WTC11 (cell line): ENCODE measurements around the gene M1AP. TPM values are rescaled to one million over a fixed set of nuclear protein-coding genes. Genes with fewer than 3 reads are reported as not detected.

Experiments used
- ATAC-seq: fragments of 200-7000 bp; cut with Tn5 transposase; 2 replicates; pipeline ENCODE4 v1.10.0; 2021; ENCODE audit warnings: mild to moderate bottlenecking, moderate library complexity
- CTCF ChIA-PET: fragments of 300-600 bp; sonication (Branson Sonifier 250); formaldehyde crosslinking; loops from one replicate; lab custom pipeline; 2021; ENCODE audit warnings: antibody characterized with exemption; lab: Charles Lee
- POLR2A ChIA-PET: fragments of 350-600 bp; sonication (Branson Sonifier 250); formaldehyde crosslinking; loops from one replicate; lab custom pipeline; 2021; ENCODE audit warnings: antibody characterized with exemption; lab: Charles Lee
- DNase-seq: peaks from one replicate; pipeline ENCODE4 v3.0.0; 2021; ENCODE audit warnings: low spot score
- H3K27ac Mint-ChIP-seq: 2 replicates; pipeline ENCODE4 v1.8.0; 2021; ENCODE audit warnings: mixed read lengths
- H3K27me3 Mint-ChIP-seq: 2 replicates; pipeline ENCODE4 v1.8.0; 2021; ENCODE audit warnings: low read depth, mild to moderate bottlenecking, moderate library complexity, mixed read lengths
- H3K36me3 Mint-ChIP-seq: 2 replicates; pipeline ENCODE4 v1.8.0; 2021; ENCODE audit warnings: mixed read lengths
- H3K4me1 Mint-ChIP-seq: 2 replicates; pipeline ENCODE4 v1.8.0; 2022; ENCODE audit warnings: mixed read lengths
- H3K4me3 Mint-ChIP-seq: 2 replicates; pipeline ENCODE4 v1.8.0; 2021; ENCODE audit warnings: mild to moderate bottlenecking, moderate library complexity, mixed read lengths
- H3K9me3 Mint-ChIP-seq: 2 replicates; pipeline ENCODE4 v1.8.0; 2021; ENCODE audit warnings: mixed read lengths
- CREB1 ChIP-seq: sonication (generic); formaldehyde crosslinking; IDR thresholded peaks from 2 replicates; pipeline ENCODE4 v1.8.0; 2023; ENCODE audit warnings: mild to moderate bottlenecking, missing genetic modification reagents
- FOXJ3 ChIP-seq: sonication (generic); formaldehyde crosslinking; IDR thresholded peaks from 2 replicates; pipeline ENCODE4 v1.9.0; 2021; ENCODE audit warnings: missing genetic modification reagents, mild to moderate bottlenecking, borderline replicate concordance
- FOXP1 ChIP-seq: sonication (generic); formaldehyde crosslinking; IDR thresholded peaks from 2 replicates; pipeline ENCODE4 v1.8.0; 2022; ENCODE audit warnings: missing genetic modification reagents, mild to moderate bottlenecking, moderate library complexity, borderline replicate concordance
- GTF2I ChIP-seq: fragments of 250-450 bp; sonication (Bioruptor Pico); conservative IDR thresholded peaks from 2 replicates; pipeline ENCODE4 v1.4.0; 2021; ENCODE audit warnings: mild to moderate bottlenecking
- MYBL2 ChIP-seq: sonication (generic); formaldehyde crosslinking; IDR thresholded peaks from 2 replicates; pipeline ENCODE4 v1.8.1; 2023; ENCODE audit warnings: mild to moderate bottlenecking, moderate library complexity, missing genetic modification reagents
- NFE2L1 ChIP-seq: sonication (generic); formaldehyde crosslinking; IDR thresholded peaks from 2 replicates; pipeline ENCODE4 v1.8.1; 2023; ENCODE audit warnings: missing genetic modification reagents
- NFYB ChIP-seq: sonication (generic); formaldehyde crosslinking; conservative IDR thresholded peaks from 2 replicates; pipeline ENCODE4 v1.8.0; 2022; ENCODE audit warnings: low read depth, missing genetic modification reagents
- PRRX2 ChIP-seq: fragments of 250-450 bp; sonication (Bioruptor Pico); IDR thresholded peaks from 2 replicates; pipeline ENCODE4 v1.8.0; 2021; ENCODE audit warnings: mild to moderate bottlenecking
- RORB ChIP-seq: fragments of 250-450 bp; sonication (Bioruptor Pico); IDR thresholded peaks from 2 replicates; pipeline ENCODE4 v1.9.0; 2021; ENCODE audit warnings: mild to moderate bottlenecking
- SOX15 ChIP-seq: fragments of 250-450 bp; sonication (Bioruptor Pico); IDR thresholded peaks from 2 replicates; pipeline ENCODE4 v1.9.0; 2021; ENCODE audit warnings: mild to moderate bottlenecking
- SP1 ChIP-seq: sonication (generic); formaldehyde crosslinking; conservative IDR thresholded peaks from 2 replicates; pipeline ENCODE4 v1.8.1; 2022; ENCODE audit warnings: missing genetic modification reagents
- TEAD1 ChIP-seq: sonication (generic); formaldehyde crosslinking; IDR thresholded peaks from 2 replicates; pipeline ENCODE4 v1.8.0; 2022; ENCODE audit warnings: mild to moderate bottlenecking, missing genetic modification reagents
- ZBTB21 ChIP-seq: sonication (generic); formaldehyde crosslinking; IDR thresholded peaks from 2 replicates; pipeline ENCODE4 v1.8.1; 2023; ENCODE audit warnings: mild to moderate bottlenecking, missing genetic modification reagents, borderline replicate concordance
- ZNF219 ChIP-seq: sonication (generic); formaldehyde crosslinking; IDR thresholded peaks from 2 replicates; pipeline ENCODE4 v1.8.0; 2023; ENCODE audit warnings: missing genetic modification reagents, mild to moderate bottlenecking, borderline replicate concordance
- ZNF317 ChIP-seq: sonication (generic); formaldehyde crosslinking; IDR thresholded peaks from 2 replicates; pipeline ENCODE4 v1.8.1; 2023; ENCODE audit warnings: low read depth, mild to moderate bottlenecking, moderate library complexity, missing genetic modification reagents, borderline replicate concordance
- ZNF416 ChIP-seq: fragments of 250-450 bp; sonication (Bioruptor Pico); IDR thresholded peaks from 2 replicates; pipeline ENCODE4 v1.9.0; 2021; ENCODE audit warnings: mild to moderate bottlenecking, inconsistent platforms
- total RNA-seq: library from RNA; stranded (reverse); gene quantifications from 3 replicates; pipeline ENCODE4 v1.2.3, GENCODE V29; 2021
- TF ChIP-seq, protein P1 (sequence below): sonication (generic); formaldehyde crosslinking; IDR thresholded peaks from 2 replicates; pipeline ENCODE4 v1.8.0; 2023; ENCODE audit warnings: mild to moderate bottlenecking, missing genetic modification reagents
- TF ChIP-seq, protein P2 (sequence below): sonication (generic); formaldehyde crosslinking; IDR thresholded peaks from 2 replicates; pipeline ENCODE4 v1.8.1; 2022; ENCODE audit warnings: low read depth, missing genetic modification reagents, borderline replicate concordance
- TF ChIP-seq, protein P3 (sequence below): sonication (generic); formaldehyde crosslinking; IDR thresholded peaks from 2 replicates; pipeline ENCODE4 v1.8.1; 2023; ENCODE audit warnings: mild to moderate bottlenecking, missing genetic modification reagents
- TF ChIP-seq, protein P4 (sequence below): sonication (generic); formaldehyde crosslinking; IDR thresholded peaks from 2 replicates; pipeline ENCODE4 v1.8.1; 2023; ENCODE audit warnings: mild to moderate bottlenecking, missing genetic modification reagents, moderate library complexity
- TF ChIP-seq, protein P5 (sequence below): fragments of 250-450 bp; sonication (Bioruptor Pico); conservative IDR thresholded peaks from 2 replicates; pipeline ENCODE4 v1.9.0; 2021; ENCODE audit warnings: mild to moderate bottlenecking
- TF ChIP-seq, protein P6 (sequence below): fragments of 250-450 bp; sonication (Bioruptor Pico); IDR thresholded peaks from 2 replicates; pipeline ENCODE4 v1.9.0; 2021; ENCODE audit warnings: moderate library complexity, mild to moderate bottlenecking, inconsistent platforms, borderline replicate concordance
- TF ChIP-seq, protein P7 (sequence below): sonication (generic); formaldehyde crosslinking; IDR thresholded peaks from 2 replicates; pipeline ENCODE4 v1.8.1; 2022; ENCODE audit warnings: low read depth, mild to moderate bottlenecking, moderate library complexity, missing genetic modification reagents, borderline replicate concordance
- TF ChIP-seq, protein P8 (sequence below): sonication (generic); formaldehyde crosslinking; IDR thresholded peaks from 2 replicates; pipeline ENCODE4 v1.8.1; 2022; ENCODE audit warnings: mild to moderate bottlenecking, missing genetic modification reagents, moderate library complexity, borderline replicate concordance
- TF ChIP-seq, protein P9 (sequence below): sonication (generic); formaldehyde crosslinking; IDR thresholded peaks from 2 replicates; pipeline ENCODE4 v1.8.0; 2023; ENCODE audit warnings: missing genetic modification reagents

The M1AP gene
- total RNA-seq, 1 experiment from 2014 or later, result 5.9 TPM

DNA sequence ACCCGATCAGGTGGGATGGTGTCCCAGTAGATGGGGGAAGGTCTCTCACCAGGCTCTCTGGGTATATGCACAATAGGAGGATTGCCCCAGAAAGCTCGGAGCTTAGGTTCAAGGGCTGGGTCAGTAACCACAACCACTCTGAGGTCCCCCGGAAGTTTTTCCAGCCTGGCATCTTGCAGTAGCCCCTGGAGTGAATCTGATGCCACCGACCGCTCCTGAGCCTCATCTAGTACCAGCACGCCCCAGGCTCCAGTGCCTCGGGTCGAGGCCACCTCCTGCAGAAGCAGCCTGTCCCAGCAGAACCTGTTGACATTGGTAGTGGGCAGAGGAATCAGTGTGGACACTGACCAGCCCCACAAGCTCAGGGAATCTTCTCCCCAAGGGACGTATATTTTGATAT is 124.1 kb downstream of the M1AP start (continued):
- TF ChIP-seq, protein P1, sequence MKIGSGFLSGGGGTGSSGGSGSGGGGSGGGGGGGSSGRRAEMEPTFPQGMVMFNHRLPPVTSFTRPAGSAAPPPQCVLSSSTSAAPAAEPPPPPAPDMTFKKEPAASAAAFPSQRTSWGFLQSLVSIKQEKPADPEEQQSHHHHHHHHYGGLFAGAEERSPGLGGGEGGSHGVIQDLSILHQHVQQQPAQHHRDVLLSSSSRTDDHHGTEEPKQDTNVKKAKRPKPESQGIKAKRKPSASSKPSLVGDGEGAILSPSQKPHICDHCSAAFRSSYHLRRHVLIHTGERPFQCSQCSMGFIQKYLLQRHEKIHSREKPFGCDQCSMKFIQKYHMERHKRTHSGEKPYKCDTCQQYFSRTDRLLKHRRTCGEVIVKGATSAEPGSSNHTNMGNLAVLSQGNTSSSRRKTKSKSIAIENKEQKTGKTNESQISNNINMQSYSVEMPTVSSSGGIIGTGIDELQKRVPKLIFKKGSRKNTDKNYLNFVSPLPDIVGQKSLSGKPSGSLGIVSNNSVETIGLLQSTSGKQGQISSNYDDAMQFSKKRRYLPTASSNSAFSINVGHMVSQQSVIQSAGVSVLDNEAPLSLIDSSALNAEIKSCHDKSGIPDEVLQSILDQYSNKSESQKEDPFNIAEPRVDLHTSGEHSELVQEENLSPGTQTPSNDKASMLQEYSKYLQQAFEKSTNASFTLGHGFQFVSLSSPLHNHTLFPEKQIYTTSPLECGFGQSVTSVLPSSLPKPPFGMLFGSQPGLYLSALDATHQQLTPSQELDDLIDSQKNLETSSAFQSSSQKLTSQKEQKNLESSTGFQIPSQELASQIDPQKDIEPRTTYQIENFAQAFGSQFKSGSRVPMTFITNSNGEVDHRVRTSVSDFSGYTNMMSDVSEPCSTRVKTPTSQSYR (CRISPR knock-in tag), result no peak
- TF ChIP-seq, protein P2, sequence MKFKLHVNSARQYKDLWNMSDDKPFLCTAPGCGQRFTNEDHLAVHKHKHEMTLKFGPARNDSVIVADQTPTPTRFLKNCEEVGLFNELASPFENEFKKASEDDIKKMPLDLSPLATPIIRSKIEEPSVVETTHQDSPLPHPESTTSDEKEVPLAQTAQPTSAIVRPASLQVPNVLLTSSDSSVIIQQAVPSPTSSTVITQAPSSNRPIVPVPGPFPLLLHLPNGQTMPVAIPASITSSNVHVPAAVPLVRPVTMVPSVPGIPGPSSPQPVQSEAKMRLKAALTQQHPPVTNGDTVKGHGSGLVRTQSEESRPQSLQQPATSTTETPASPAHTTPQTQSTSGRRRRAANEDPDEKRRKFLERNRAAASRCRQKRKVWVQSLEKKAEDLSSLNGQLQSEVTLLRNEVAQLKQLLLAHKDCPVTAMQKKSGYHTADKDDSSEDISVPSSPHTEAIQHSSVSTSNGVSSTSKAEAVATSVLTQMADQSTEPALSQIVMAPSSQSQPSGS, result no peak
- no peak for TF ChIP-seq RORB (CRISPR knock-in tag)
- TF ChIP-seq PRRX2, result no peak
- TF ChIP-seq, protein P3, sequence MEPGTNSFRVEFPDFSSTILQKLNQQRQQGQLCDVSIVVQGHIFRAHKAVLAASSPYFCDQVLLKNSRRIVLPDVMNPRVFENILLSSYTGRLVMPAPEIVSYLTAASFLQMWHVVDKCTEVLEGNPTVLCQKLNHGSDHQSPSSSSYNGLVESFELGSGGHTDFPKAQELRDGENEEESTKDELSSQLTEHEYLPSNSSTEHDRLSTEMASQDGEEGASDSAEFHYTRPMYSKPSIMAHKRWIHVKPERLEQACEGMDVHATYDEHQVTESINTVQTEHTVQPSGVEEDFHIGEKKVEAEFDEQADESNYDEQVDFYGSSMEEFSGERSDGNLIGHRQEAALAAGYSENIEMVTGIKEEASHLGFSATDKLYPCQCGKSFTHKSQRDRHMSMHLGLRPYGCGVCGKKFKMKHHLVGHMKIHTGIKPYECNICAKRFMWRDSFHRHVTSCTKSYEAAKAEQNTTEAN (CRISPR knock-in tag), result no peak
- no peak for TF ChIP-seq TEAD1 (CRISPR knock-in tag)
- TF ChIP-seq, protein P4, sequence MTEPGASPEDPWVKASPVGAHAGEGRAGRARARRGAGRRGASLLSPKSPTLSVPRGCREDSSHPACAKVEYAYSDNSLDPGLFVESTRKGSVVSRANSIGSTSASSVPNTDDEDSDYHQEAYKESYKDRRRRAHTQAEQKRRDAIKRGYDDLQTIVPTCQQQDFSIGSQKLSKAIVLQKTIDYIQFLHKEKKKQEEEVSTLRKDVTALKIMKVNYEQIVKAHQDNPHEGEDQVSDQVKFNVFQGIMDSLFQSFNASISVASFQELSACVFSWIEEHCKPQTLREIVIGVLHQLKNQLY (CRISPR knock-in tag), result no peak
- TF ChIP-seq ZNF317 (CRISPR knock-in tag), result no peak
- no peak for TF ChIP-seq FOXJ3 (CRISPR knock-in tag)
- TF ChIP-seq, all 79 proteins: peak for 0

DNA sequence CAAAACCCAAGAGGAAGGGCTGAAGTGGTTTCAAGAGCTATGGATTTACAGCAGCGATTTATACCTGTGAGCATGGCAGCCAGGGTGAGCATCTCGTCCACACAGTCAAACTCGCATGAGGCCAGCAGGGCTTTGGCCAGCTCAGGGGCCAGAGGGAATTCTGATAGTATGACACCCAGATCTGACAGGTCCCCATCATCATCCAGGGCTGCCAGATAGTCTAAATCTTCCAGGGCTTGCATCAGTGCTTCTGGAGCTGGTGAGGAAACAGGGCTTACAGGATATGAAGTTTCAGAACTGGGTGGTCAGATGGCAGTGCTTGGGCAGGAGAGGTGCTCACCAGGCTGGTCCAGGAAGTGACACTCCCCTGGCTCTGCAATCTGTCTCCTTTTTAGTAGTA is 125.6 kb downstream of the M1AP start:
- H3K9me3 Mint-ChIP-seq, result 0 out of 2 replicates have a peak, but pooled peaks cover 3% of the 10 kb centered on the region
- POLR2A ChIA-PET, result no interaction called here
- TF ChIP-seq ZNF219 (no peak), SP1 (CRISPR knock-in tag) (no peak), CREB1 (CRISPR knock-in tag) (no peak), SOX15 (no peak), ZNF416 (CRISPR knock-in tag) (no peak), GTF2I (CRISPR knock-in tag) (no peak), ZBTB21 (CRISPR knock-in tag) (no peak), FOXP1 (no peak), MYBL2 (CRISPR knock-in tag) (no peak), ZNF317 (CRISPR knock-in tag) (no peak), NFE2L1 (CRISPR knock-in tag) (no peak), FOXJ3 (CRISPR knock-in tag) (no peak), NFYB (no peak)
- TF ChIP-seq, protein P5, sequence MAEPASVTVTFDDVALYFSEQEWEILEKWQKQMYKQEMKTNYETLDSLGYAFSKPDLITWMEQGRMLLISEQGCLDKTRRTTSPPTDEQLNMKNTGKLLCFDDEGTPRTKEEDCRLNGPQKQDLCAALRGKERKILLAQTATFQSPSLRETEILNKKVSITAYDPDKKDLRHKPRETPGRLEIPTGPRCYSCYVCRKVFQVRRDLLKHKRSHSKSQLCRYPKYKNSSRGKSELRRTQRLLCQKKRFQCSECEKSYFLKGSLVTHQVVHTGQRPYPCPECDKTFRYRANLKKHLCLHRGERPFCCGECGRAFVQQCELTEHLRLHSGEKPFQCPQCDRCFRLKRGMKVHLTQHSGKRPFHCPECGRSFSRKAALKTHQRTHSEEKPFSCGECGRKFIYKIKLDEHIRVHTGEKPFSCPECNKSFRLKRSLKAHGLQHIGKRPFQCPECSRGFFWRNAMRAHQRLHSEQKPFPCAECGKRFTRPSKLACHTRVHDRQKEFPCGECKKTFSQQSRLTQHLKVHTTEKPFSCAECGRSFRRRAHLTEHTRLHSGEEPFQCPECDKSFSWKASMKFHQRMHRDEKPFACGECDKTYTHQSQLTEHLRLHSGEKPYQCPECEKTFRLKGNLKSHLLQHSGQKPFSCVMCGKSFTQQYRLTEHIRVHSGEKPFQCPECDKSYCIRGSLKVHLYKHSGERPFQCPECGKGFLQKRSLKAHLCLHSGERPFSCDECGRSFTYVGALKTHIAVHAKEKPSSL (CRISPR knock-in tag), result no peak
- TF ChIP-seq, protein P6, sequence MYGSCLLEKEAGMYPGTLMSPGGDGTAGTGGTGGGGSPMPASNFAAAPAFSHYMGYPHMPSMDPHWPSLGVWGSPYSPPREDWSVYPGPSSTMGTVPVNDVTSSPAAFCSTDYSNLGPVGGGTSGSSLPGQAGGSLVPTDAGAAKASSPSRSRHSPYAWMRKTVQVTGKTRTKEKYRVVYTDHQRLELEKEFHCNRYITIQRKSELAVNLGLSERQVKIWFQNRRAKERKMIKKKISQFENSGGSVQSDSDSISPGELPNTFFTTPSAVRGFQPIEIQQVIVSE (CRISPR knock-in tag), result no peak
- TF ChIP-seq, protein P7, sequence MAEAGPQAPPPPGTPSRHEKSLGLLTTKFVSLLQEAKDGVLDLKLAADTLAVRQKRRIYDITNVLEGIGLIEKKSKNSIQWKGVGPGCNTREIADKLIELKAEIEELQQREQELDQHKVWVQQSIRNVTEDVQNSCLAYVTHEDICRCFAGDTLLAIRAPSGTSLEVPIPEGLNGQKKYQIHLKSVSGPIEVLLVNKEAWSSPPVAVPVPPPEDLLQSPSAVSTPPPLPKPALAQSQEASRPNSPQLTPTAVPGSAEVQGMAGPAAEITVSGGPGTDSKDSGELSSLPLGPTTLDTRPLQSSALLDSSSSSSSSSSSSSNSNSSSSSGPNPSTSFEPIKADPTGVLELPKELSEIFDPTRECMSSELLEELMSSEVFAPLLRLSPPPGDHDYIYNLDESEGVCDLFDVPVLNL (CRISPR knock-in tag), result no peak
- TF ChIP-seq, protein P8, sequence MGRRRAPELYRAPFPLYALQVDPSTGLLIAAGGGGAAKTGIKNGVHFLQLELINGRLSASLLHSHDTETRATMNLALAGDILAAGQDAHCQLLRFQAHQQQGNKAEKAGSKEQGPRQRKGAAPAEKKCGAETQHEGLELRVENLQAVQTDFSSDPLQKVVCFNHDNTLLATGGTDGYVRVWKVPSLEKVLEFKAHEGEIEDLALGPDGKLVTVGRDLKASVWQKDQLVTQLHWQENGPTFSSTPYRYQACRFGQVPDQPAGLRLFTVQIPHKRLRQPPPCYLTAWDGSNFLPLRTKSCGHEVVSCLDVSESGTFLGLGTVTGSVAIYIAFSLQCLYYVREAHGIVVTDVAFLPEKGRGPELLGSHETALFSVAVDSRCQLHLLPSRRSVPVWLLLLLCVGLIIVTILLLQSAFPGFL (CRISPR knock-in tag), result no peak
- TF ChIP-seq, protein P9, sequence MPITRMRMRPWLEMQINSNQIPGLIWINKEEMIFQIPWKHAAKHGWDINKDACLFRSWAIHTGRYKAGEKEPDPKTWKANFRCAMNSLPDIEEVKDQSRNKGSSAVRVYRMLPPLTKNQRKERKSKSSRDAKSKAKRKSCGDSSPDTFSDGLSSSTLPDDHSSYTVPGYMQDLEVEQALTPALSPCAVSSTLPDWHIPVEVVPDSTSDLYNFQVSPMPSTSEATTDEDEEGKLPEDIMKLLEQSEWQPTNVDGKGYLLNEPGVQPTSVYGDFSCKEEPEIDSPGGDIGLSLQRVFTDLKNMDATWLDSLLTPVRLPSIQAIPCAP (CRISPR knock-in tag), result no peak
- TF ChIP-seq, all 79 proteins: peak for 0
- ATAC-seq, result no peak
- Mint-ChIP-seq H3K4me1 (no peaks in the 10 kb centered on the region; the same call in 1 of the 2 replicates), H3K27me3 (peaks cover 62% of the 10 kb centered on the region), H3K36me3 (peaks cover 14% of the 10 kb centered on the region), H3K27ac (no peak overlapping the region), H3K4me3 (no peak overlapping the region)
- no peak for DNase-seq
- CTCF ChIA-PET, result interaction anchor here (0.9 to 1.1 kb wide), 2 partner anchors 14 to 26 kb away, joined by 3 read pairs; no protein-coding TSS in a partner anchor
